GM18511 (cell line): ENCODE measurements around the gene HPCAL4.

ENCODE experiments used
- ATAC-seq: cut with Tn5 transposase; IDR thresholded peaks from one replicate; pipeline ENCODE4 v1.9.1; 2021; ENCODE audit warnings: mild to moderate bottlenecking, moderate library complexity; ENCODE audit not compliant: unreplicated experiment

HPCAL4 gene

GRCh38 chr1:39631361-39632322, 59.6 kb downstream of the HPCAL4 start:
- no peak for ATAC-seq

DNA sequence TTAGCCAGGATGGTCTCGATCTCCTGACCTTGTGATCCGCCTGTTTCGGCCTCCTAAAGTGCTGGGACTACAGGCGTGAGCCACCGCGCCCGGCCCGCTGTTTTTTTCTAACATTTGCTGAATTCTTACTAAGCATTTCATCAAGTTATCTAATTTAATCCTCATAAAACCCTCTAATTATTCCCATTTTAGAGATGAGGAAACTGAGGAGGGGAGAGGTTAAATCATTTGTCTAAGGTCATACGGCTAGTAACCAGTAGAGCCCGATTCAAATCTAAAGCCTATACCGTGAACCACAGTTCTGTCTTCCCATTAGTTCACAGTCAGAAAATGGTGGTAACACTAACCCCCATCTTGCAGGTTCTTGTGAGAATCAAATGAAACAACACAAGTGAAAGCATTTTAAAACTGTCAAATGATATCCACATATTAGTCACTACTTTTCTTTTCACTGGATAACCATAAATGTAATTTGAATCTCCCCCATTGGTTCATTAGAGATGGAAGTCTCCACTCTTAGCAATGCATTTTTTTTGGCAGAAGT, 62.4 kb downstream of the HPCAL4 start:
- no peak for ATAC-seq
